T-helper 1 cell treated with Interleukin-12 subunit alpha and Interleukin-12 subunit beta and Interleukin-4 antibody, amounts not matched to agents 30 μg/mL and 1 μg/mL, for 36 hours (primary cell): ENCODE data around the gene ROBO4.

Experiments used
- H3K27ac Mint-ChIP-seq: one replicate; pipeline ENCODE4 v1.8.0; 2021; ENCODE audit warnings: mild to moderate bottlenecking, mixed read lengths
- H3K27me3 Mint-ChIP-seq: one replicate; pipeline ENCODE4 v1.8.0; 2021; ENCODE audit warnings: low read depth, mixed read lengths
- H3K36me3 Mint-ChIP-seq: one replicate; pipeline ENCODE4 v1.8.0; 2021; ENCODE audit warnings: low read depth, mixed read lengths
- H3K4me1 Mint-ChIP-seq: one replicate; pipeline ENCODE4 v1.8.0; 2021; ENCODE audit warnings: low read depth, mixed read lengths
- H3K4me3 Mint-ChIP-seq: one replicate; pipeline ENCODE4 v1.8.0; 2021; ENCODE audit warnings: mild to moderate bottlenecking, moderate library complexity, mixed read lengths
- H3K9me3 Mint-ChIP-seq: one replicate; pipeline ENCODE4 v1.8.0; 2021; ENCODE audit warnings: mixed read lengths

Gene ROBO4

GRCh38 chr11:124897674-124898262, at the start of gene ROBO4:
Gene ROBO4, minus strand, starts transcription at chr11:124897865. Its CDS starts 70 bp downstream, at chr11:124897795.
- Mint-ChIP-seq H3K27me3 (peaks cover 26% of the 10 kb centered on the region), H3K27ac (no peak within 1 kb of the TSS), H3K4me1 (peaks cover 5% of the 10 kb centered on the region), H3K4me3 (no peak within 1 kb of the TSS), H3K36me3 (no peaks in the 10 kb centered on the region), H3K9me3 (no peaks in the 10 kb centered on the region)

DNA sequence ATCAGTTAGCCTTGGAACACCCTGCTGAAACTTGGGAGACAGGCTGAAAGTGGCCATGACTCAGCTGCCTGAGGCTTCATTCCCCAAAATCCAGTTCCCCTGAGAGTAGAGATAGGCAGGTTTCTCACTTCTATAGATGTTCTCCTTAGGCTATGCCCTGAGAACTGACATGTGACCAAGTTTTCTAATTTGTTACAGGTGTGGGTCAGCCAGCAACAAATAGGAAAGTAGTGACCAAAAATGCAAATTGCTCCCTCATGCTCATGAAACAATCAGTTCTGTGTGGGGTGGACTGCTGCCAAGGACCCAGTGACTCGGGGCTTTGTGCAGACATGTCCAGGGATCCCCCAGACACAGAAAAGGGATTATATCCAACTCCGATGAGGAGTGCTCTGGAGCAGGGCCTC, 49.1 kb upstream of the ROBO4 start:
- peaks cover 7% of the 10 kb centered on the region for H3K4me1 Mint-ChIP-seq
- no peak overlapping the region for H3K4me3 Mint-ChIP-seq
- peaks cover 17% of the 10 kb centered on the region for H3K36me3 Mint-ChIP-seq
- H3K9me3 Mint-ChIP-seq: peaks cover 12% of the 10 kb centered on the region
- no peak overlapping the region for H3K27ac Mint-ChIP-seq
- no peaks in the 10 kb centered on the region for H3K27me3 Mint-ChIP-seq

DNA sequence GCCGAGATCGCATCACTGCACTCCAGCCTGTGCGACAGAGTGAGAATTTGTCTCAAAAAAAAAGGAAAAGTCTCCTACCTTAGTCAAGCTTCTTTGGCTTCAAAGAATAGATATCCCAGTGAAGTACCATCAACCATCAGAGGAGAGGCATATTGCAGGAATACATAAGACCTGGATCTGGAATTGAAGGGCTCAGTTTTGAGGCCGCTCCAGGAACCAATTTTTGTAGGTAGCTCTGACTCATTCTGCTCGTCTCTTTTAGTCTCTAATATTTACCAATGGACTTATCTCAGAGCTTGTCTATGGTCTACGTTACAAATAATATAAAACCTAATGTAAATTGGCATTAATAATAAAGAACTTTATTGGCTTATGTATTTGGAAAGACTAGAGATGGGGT, 48.2 kb upstream of the ROBO4 start:
- H3K4me3 Mint-ChIP-seq: no peak overlapping the region
- peaks cover 7% of the 10 kb centered on the region for H3K4me1 Mint-ChIP-seq
- no peak overlapping the region for H3K27ac Mint-ChIP-seq
- peaks cover 12% of the 10 kb centered on the region for H3K9me3 Mint-ChIP-seq
- H3K36me3 Mint-ChIP-seq: peaks cover 17% of the 10 kb centered on the region
- H3K27me3 Mint-ChIP-seq: no peaks in the 10 kb centered on the region

DNA sequence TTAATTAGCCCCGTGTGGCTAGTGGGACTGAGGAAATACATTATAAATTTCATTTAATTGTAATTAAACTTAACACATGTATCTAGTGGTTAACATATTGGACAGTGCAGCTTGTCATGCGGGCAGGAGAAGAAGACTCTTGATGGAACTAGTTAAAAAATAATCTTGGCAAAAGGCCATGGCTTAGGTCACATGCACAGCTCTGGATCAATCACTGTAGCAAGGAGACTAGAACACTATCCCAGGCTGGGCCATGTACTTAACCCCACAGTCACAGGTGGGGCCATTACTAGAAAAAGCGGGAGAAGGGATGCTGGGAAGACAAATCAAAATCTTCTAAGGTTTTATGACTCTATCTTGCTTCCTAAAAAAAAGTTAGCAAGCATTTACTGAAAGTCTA, 46.9 kb upstream of the ROBO4 start:
- Mint-ChIP-seq H3K9me3 (peaks cover 12% of the 10 kb centered on the region), H3K27ac (no peak overlapping the region), H3K36me3 (peaks cover 14% of the 10 kb centered on the region), H3K4me1 (peaks cover 4% of the 10 kb centered on the region), H3K4me3 (no peak overlapping the region), H3K27me3 (peaks cover 5% of the 10 kb centered on the region)

- H3K27me3 Mint-ChIP-seq: peaks cover 5% of the 10 kb centered on the region
- no peak overlapping the region for H3K4me3 Mint-ChIP-seq
- no peak overlapping the region for H3K27ac Mint-ChIP-seq
- H3K9me3 Mint-ChIP-seq: peaks cover 11% of the 10 kb centered on the region
- peaks cover 12% of the 10 kb centered on the region for H3K36me3 Mint-ChIP-seq
- peaks cover 3% of the 10 kb centered on the region for H3K4me1 Mint-ChIP-seq
Measured at GRCh38 chr11:124943741-124944140, 46.1 kb upstream of the ROBO4 start.

DNA sequence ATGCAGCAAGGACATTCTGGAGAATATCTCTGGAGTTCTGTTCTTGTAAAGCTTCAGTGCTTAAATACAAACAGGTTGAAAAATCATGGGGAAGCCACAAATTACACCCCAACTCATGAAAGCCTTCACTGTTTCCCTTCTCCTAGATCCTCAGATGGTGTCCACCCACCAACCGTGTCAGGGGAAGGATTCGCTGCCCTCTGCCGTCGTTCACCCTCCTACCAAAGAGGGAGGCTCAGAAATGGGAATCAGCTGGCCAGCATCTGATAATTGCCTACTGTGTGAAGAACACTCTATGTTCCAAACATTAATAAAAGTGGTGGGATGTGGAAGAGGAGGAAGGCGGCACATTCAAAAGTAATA, 45.6 kb upstream of the ROBO4 start:
- Mint-ChIP-seq H3K27me3 (peaks cover 7% of the 10 kb centered on the region), H3K9me3 (peaks cover 6% of the 10 kb centered on the region), H3K36me3 (peaks cover 7% of the 10 kb centered on the region), H3K27ac (no peak overlapping the region), H3K4me1 (peaks cover 2% of the 10 kb centered on the region), H3K4me3 (no peak overlapping the region)

DNA sequence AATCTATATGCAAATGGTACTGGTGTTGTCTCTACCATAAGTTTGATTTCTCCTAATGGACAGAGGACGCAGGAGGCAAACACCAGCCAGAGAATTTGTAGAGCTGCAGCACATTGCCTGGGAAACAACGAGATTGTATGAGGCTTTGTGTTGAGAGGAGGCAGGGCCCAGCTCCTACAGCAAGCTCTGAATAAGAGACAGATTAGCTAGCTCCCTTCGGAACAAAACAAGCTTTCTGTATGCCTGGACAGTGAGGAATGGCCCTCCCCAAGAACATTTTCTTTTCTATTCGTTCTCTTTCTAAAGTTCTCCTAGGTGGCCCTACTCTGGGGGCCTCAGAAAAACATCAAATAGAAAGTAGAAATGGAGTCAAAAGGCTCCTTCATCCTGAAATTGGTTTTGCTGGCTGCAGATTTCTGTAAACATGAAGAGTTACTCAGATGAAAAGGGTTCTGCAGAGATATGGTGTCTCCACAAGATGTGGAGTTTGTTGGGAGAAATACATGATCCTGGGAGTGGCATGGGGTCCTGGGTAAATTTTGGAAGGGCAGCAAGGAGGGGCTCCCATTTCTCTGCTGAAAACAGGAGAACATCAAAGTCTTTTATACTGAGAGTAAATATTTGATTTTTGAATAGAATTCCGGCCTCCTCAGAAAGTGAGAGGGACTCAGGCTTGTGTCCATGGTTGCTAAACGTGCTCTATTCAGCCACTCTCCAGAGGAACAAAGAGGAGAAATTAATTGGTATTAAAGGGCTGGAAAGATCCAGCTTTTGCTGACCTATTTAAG, 45.0 kb upstream of the ROBO4 start:
- H3K27ac Mint-ChIP-seq: no peak overlapping the region
- peaks cover 3% of the 10 kb centered on the region for H3K36me3 Mint-ChIP-seq
- peaks cover 2% of the 10 kb centered on the region for H3K4me1 Mint-ChIP-seq
- H3K27me3 Mint-ChIP-seq: peaks cover 10% of the 10 kb centered on the region
- H3K9me3 Mint-ChIP-seq: no peaks in the 10 kb centered on the region
- H3K4me3 Mint-ChIP-seq: no peak overlapping the region

- Mint-ChIP-seq H3K27ac (no peak overlapping the region), H3K4me1 (peaks cover 2% of the 10 kb centered on the region), H3K36me3 (peaks cover 3% of the 10 kb centered on the region), H3K27me3 (peaks cover 16% of the 10 kb centered on the region), H3K4me3 (no peak overlapping the region), H3K9me3 (no peaks in the 10 kb centered on the region)
Measured at GRCh38 chr11:124941703-124942102, 44.0 kb upstream of the ROBO4 start.

DNA sequence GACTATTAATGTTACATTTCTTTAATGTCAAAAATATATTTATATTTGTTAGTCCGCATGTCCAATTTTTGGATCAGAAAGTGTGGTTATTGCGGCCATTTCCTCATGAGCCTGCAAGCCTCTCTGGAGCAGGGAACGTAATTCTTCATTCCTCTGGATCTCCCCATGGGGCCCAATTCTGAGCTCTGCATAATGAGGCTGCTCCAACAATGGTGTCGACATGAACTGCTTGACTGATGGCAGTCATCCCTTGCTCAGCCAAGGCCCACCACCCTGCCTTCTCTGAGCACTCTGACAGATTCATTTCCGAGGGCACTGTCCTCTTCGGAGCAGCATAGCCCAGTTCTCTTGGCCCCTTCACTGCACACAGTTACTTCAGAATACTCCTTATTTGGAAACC, 41.3 kb upstream of the ROBO4 start:
- Mint-ChIP-seq H3K4me3 (no peak overlapping the region), H3K4me1 (peaks cover 2% of the 10 kb centered on the region), H3K9me3 (no peaks in the 10 kb centered on the region), H3K36me3 (no peaks in the 10 kb centered on the region), H3K27me3 (peaks cover 21% of the 10 kb centered on the region), H3K27ac (no peak overlapping the region)

DNA sequence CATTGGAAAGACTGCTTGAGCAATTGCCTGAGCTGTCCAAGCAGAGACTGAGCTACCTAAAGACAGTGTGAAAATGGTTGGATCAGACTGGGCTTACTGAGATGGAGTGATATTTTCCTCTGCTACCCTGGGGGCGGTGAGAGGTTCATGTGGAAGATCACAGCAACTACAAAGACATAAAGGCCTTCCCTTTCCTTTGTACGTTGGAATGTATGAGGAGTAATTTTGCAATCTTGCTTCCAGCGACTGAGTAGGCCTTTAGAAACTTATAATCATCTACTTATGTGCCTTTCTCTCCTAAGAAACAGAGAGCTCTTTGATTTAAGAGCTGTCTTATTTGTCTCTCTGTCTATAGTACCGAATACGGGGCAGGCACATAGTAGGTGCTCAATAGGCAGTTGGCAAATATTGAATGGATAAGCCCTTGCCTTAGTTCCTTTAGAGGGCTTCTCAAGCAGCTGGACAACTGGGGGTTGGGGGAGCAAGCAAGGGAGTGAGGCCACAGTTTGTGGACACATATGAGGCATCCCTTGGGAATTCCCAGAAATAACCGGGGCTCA, 40.6 kb upstream of the ROBO4 start:
- H3K4me1 Mint-ChIP-seq: no peaks in the 10 kb centered on the region
- no peaks in the 10 kb centered on the region for H3K9me3 Mint-ChIP-seq
- H3K36me3 Mint-ChIP-seq: no peaks in the 10 kb centered on the region
- H3K27ac Mint-ChIP-seq: no peak overlapping the region
- H3K27me3 Mint-ChIP-seq: peaks cover 21% of the 10 kb centered on the region
- no peak overlapping the region for H3K4me3 Mint-ChIP-seq

DNA sequence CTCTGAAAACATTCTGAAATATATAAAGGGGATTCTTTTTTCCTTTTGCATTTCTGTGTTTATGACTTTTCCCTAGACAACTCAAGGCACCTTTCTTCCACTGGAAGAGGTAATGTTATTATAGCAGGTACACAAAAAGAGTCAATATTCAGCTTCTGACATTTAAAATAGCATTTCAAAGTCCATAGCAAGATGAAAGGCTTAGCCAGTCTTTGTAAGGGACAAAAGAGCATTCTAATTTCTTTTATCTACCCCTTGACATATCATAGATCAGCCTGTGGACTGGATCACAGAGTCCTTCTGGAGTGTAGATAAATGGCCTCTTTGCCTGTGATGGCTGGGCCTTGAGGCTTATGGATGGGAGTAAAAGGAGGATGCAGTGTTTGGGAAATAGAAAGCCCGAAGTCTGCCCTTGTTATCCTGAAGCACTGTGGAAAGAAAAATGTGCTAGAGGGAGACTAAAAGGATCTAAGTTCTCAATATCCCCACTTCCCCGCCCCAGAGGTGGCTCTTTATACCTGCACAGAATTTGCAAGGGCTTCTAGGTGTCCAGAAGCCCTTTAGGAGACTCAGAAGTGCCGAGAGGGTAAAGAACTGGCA, 39.8 kb upstream of the ROBO4 start:
- no peak overlapping the region for H3K4me3 Mint-ChIP-seq
- H3K9me3 Mint-ChIP-seq: no peaks in the 10 kb centered on the region
- no peak overlapping the region for H3K27ac Mint-ChIP-seq
- H3K27me3 Mint-ChIP-seq: peaks cover 21% of the 10 kb centered on the region
- no peaks in the 10 kb centered on the region for H3K4me1 Mint-ChIP-seq
- H3K36me3 Mint-ChIP-seq: no peaks in the 10 kb centered on the region

DNA sequence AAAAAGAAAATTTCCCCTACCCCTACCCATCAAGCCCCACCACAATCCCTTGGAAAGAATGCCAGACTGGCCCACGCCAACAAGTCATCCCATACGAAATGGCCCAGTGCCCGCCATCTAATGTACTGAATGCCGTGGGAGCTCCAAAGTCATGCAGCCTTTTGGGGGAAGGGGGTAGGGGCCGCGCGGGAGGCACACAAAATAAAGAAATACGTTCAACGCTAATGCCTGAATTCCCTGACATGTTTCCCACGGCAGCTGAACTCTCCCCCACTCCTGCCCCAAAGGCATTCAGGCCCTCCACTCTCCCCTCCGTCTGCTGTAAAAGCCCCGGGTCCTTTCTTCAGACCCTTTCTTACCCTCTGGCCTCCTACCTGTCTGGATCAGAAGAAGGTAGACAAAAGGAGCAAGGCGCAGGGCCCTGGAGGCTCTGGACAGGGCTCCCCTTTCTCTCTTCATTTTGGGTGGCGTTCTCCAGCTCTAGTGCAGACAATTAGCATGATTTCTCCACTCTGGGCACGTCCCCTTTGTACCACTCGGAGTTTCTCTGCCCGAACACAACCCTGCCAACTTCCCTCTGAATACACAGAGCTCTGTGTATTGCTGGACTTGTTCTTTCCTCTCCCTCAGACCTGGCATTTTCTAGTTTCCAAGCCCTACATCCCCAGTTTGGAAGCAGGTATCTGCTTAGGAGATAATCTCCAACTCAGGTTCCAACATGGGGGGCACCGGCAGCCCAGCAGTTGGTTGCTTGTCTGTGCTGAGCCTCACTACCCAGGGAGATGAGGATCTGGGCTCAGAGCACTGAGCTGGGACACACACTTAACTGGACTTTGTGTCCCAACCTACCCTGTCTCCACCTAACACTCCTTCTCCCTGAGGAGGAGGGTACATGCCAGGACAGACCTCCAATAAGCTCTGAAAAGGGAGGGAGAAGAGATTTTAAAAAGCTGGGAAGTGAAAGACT, 38.2 kb upstream of the ROBO4 start, which contains the start of gene HEPACAM:
TSS of gene HEPACAM (minus strand) at position 500 of the 967 bp plus-strand sequence. CDS start at position 459, 41 bp downstream.
- Mint-ChIP-seq H3K4me1 (peaks cover under 1% of the 10 kb centered on the region), H3K27me3 (peaks cover 21% of the 10 kb centered on the region), H3K4me3 (no peak within 1 kb of the TSS), H3K9me3 (no peaks in the 10 kb centered on the region), H3K27ac (no peak within 1 kb of the TSS), H3K36me3 (no peaks in the 10 kb centered on the region)

- Mint-ChIP-seq H3K36me3 (no peaks in the 10 kb centered on the region), H3K27me3 (peaks cover 17% of the 10 kb centered on the region), H3K9me3 (no peaks in the 10 kb centered on the region), H3K27ac (no peak overlapping the region), H3K4me3 (no peak overlapping the region), H3K4me1 (peaks cover 5% of the 10 kb centered on the region)
Measured at GRCh38 chr11:124934862-124935547, 37.3 kb upstream of the ROBO4 start.
